GM19463 (cell line): Measurements from ENCODE around the gene ABLIM1.

ENCODE experiments used
- ATAC-seq: cut with Tn5 transposase; IDR thresholded peaks from one replicate; pipeline ENCODE4 v1.9.1; 2021; ENCODE audit warnings: mild to moderate bottlenecking, moderate library complexity; ENCODE audit not compliant: unreplicated experiment

The ABLIM1 gene

DNA sequence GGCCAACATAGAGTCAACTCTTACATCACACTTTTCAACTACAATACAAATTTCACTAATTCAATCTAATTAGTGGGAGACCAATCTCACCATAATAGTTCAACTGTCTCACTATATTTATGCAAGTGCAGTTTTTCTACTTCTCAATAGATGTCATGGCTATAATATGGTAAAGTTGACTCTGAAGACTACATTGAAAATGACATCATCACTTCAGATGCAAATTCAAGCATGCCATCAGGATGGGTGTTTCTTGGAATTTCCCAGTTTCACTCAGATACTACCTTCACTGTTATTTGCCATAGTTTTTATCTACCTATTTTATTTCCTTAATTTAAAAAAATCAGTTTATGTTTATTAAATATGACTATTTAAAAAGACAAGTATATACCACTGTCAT is 67.1 kb downstream of the ABLIM1 start:
- no peak for ATAC-seq

- no peak for ATAC-seq
Measured at GRCh38 chr10:114584419-114584818, 73.7 kb downstream of the ABLIM1 start.

DNA sequence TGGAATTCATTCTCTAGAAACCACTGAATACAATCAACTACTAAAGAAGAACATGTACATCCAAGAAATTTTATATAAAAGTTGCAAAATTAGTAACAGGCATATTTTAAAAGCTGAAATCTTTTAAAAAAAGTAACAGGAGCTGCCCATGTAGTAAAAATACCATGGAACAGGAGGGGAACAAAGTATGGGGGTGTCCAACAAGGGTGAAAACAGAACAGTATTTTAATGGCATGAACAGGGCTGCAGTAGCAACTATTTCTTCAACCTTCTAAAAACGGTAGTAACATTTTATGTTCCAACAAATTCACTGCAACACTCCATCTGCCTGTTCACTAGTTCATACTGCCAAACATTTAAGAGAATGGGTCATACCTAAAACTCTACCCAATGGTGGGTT is 77.0 kb downstream of the ABLIM1 start:
- ATAC-seq, result no peak

- no peak for ATAC-seq
Measured at GRCh38 chr10:114577133-114577532, 80.9 kb downstream of the ABLIM1 start.

- no peak for ATAC-seq
Measured at GRCh38 chr10:114576716-114577115, 81.4 kb downstream of the ABLIM1 start.

DNA sequence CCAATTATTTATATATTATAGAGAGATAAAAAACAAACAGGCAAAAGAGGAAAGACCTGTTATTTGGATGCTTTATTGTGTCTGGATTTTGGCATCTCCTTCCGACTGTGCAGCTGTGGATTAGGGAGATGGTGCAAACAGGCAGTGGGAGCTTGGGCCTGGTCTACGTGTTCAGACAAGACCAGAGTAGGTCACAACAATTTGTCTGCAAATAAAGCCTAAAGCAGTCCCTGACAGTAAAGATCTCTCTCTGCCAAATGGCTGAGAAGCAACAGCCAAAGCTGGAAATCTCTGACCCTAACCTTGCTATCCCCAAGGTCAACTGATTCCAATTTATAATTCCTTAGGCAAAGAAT is 82.0 kb downstream of the ABLIM1 start:
- ATAC-seq, result no peak

GRCh38 chr10:114575417-114576131 is 82.5 kb downstream of the ABLIM1 start:
- no peak for ATAC-seq

DNA sequence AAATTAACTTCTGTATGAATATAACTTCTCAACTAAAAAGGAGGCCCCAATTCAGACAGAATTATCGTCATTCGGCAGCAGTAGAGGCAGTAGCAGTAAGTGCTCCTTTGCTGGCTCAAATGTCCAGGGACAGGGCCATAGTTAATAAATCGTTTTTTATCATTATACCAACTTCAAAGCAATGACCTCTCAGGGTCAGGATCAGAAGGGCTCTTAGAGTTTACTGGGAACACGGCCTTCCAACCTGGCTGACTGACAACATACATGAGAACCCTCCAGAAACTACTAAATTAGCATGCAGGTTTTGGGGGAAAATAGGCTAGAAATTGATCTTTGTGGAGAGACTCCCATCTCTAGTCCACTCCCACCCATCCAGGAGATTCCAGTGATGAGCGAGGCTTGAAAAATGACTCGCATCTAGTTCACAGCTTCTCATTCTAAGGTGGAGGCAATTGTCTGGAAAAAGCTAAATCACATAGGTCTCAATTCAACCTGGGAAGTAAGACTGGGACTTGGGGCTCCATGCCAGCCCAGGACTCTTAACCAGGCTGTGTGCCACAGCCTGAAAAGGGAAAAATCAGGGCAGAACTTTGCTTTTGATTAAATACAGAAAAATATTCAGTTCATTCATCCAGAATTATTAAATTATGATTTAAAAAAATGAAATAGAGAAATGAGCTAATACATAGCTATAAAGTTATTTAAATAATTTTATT is 84.6 kb downstream of the ABLIM1 start:
- no peak for ATAC-seq

GRCh38 chr10:114571316-114571999 is 86.6 kb downstream of the ABLIM1 start:
- ATAC-seq, result no peak

GRCh38 chr10:114566064-114566463 is 92.0 kb downstream of the ABLIM1 start:
- ATAC-seq, result no peak

- no peak for ATAC-seq
Measured at GRCh38 chr10:114565066-114565465, 93.0 kb downstream of the ABLIM1 start.

GRCh38 chr10:114561008-114561523 is 97.0 kb downstream of the ABLIM1 start:
- ATAC-seq, result peak; percentile 95

- no peak for ATAC-seq
Measured at GRCh38 chr10:114560144-114560543, 97.9 kb downstream of the ABLIM1 start.

DNA sequence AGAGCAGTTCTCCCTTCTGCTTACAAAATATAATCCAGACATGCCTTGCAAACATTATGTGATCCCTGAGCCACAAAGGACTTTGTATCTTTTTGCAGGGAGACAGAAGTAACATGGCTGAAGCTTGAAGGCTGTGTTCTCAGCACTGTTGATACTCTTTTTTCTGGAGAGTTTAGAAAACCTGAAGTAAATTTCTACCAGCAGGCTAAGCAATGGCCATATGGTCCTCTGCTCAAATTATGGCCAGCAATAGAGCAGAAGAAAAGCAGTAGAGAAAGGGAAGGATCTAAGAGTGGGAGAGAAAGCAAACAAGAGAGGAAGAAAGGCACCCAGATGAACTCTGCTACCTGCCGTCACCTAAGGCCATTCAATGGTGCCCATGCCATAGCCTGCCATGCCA is 98.4 kb downstream of the ABLIM1 start:
- no peak for ATAC-seq

- no peak for ATAC-seq
Measured at GRCh38 chr10:114557854-114558253, 100.2 kb downstream of the ABLIM1 start.

DNA sequence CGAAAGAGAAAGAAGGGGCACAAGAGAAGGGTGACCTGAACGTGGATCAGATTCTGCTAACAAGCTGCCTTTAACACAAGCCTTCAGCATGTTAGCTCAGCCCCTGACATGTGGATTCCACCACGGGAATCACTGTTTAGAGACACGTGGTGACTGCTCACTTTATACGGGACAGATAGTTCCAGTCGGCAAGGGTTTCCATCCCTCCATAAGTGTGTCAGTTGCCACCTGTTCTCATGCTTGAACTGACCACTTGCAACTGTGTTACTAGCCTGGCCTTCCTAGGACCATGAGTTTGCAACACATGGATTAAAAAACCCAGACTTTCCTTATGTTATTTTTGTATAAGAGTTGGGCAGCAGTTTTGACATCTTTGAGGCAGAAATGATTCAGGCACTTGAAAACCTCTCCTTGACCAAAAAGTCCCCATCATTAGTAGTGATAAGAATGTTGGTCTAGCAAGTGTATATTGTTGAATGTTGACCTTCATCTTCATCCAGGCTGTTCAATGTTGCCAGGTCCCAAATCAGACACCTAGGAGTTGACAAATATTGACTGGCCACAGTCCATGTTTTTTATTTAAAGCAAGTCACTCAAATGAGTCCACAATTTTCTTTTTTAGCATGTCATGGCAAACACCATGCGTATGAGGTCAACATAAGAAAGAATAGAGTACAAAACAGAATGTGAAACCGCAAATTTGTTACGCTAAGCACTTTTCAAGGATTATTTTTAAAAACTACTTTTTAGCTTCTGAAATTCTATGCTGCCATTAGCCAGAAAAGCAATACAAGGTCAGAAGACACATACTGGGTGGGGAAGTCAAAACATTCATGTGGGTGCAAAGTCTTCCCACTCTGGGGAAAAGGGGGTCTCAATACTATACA is 101.6 kb downstream of the ABLIM1 start:
- no peak for ATAC-seq

GRCh38 chr10:114553436-114553835 is 104.6 kb downstream of the ABLIM1 start:
- no peak for ATAC-seq

GRCh38 chr10:114552050-114552449 is 106.0 kb downstream of the ABLIM1 start:
- ATAC-seq, result no peak

GRCh38 chr10:114551636-114551972 is 106.5 kb downstream of the ABLIM1 start:
- no peak for ATAC-seq

DNA sequence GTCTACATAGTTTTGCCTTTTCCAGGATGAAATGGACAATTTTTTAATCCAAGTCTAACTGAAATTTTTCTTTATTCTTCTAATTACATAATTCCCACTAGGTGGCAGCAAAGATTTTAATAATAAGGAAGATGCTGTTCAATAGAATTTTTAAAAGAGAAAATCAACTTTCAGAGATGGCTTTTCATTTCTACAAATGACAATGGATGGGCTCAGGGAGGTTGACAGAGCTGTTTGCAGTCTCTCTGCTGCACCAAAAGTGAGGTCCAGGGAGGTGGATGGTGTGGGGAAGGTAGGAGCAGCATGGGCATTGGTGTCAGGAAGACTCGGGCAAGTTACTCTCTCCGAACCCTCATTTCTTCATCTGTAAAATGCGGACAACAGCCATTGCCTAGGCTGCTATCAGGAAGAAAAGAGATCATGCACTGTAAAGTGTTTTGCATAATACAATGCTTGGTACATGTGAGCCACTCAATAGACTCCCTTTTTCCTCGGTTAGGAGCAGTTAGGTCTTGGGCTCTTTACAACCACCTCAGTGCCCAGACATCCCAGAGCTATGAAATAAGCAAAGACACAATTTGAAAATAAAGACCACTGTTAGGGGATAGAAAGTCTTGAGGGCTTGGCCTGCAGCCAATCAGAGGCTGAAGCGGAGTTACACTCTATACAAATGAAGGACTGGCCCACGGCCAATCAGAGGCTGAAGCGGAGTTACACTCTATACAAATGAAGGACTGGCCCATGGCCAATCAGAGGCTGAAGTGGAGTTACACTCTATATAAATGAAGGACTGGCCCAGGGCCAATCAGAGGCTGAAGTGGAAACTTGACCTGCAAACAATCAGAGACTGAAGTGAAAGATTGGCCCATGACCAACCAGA is 107.1 kb downstream of the ABLIM1 start:
- no peak for ATAC-seq
